HEK293T (cell line): ENCODE results near the gene KCNT1.

Experiments
- CTCF ChIA-PET: fragments of 350-600 bp; formaldehyde crosslinking; extraction: SDS; loops from one replicate; lab custom pipeline; 2021; ENCODE audit warnings: antibody characterized with exemption, inconsistent platforms; lab: Yijun Ruan, JAX
- POLR2A ChIA-PET: fragments of 350-600 bp; formaldehyde crosslinking; extraction: SDS; loops from one replicate; lab custom pipeline; 2020; ENCODE audit warnings: antibody characterized with exemption, inconsistent platforms; lab: Yijun Ruan, JAX
- DNase-seq: peaks from one replicate; pipeline ENCODE4 v3.0.0; 2012; ENCODE audit warnings: mixed read lengths; ENCODE audit errors: extremely low spot score
- ARNT ChIP-seq: fragments of 450-650 bp; IDR thresholded peaks from 2 replicates; pipeline ENCODE4 v1.6.1; 2017; ENCODE audit warnings: mild to moderate bottlenecking
- BHLHE40 ChIP-seq: fragments of 450-650 bp; IDR thresholded peaks from 2 replicates; pipeline ENCODE4 v1.6.1; 2016; ENCODE audit warnings: mild to moderate bottlenecking, moderate library complexity, borderline replicate concordance
- CTBP1 ChIP-seq: fragments of 450-650 bp; IDR thresholded peaks from 2 replicates; pipeline ENCODE4 v1.6.1; 2016; ENCODE audit warnings: borderline replicate concordance
- ELF4 ChIP-seq: fragments of 450-650 bp; IDR thresholded peaks from 2 replicates; pipeline ENCODE4 v1.6.1; 2017; ENCODE audit warnings: antibody characterized with exemption
- FOXA1 ChIP-seq: fragments of 450-650 bp; IDR thresholded peaks from 2 replicates; pipeline ENCODE4 v1.6.1; 2016; ENCODE audit warnings: mild to moderate bottlenecking
- FOXK2 ChIP-seq: fragments of 450-650 bp; IDR thresholded peaks from 2 replicates; pipeline ENCODE4 v1.6.1; 2016; ENCODE audit warnings: mild to moderate bottlenecking
- FOXM1 ChIP-seq: fragments of 450-650 bp; IDR thresholded peaks from 2 replicates; pipeline ENCODE4 v1.6.1; 2017; ENCODE audit warnings: mild to moderate bottlenecking, borderline replicate concordance
- HDGF ChIP-seq: fragments of 450-650 bp; IDR thresholded peaks from 2 replicates; pipeline ENCODE4 v1.6.1; 2017; ENCODE audit warnings: antibody characterized with exemption, borderline replicate concordance
- L3MBTL2 ChIP-seq: fragments of 450-650 bp; conservative IDR thresholded peaks from 2 replicates; pipeline ENCODE4 v1.6.1; 2016; ENCODE audit warnings: mild to moderate bottlenecking
- LEF1 ChIP-seq: fragments of 450-650 bp; IDR thresholded peaks from 2 replicates; pipeline ENCODE4 v1.6.1; 2017; ENCODE audit warnings: mild to moderate bottlenecking, borderline replicate concordance
- NFRKB ChIP-seq: fragments of 450-650 bp; IDR thresholded peaks from 2 replicates; pipeline ENCODE4 v1.6.1; 2016; ENCODE audit warnings: mild to moderate bottlenecking, moderate library complexity
- PKNOX1 ChIP-seq: fragments of 450-650 bp; IDR thresholded peaks from 2 replicates; pipeline ENCODE4 v1.6.1; 2016
- SP1 ChIP-seq: fragments of 450-650 bp; IDR thresholded peaks from 2 replicates; pipeline ENCODE4 v1.6.1; 2017
- SUZ12 ChIP-seq: fragments of 450-650 bp; IDR thresholded peaks from 2 replicates; pipeline ENCODE4 v1.6.1; 2016; ENCODE audit warnings: mild to moderate bottlenecking
- TARDBP ChIP-seq: fragments of 450-650 bp; IDR thresholded peaks from 2 replicates; pipeline ENCODE4 v1.6.1; 2016
- ZNF384 ChIP-seq: fragments of 450-650 bp; IDR thresholded peaks from 2 replicates; pipeline ENCODE4 v1.6.1; 2016

The KCNT1 gene

DNA sequence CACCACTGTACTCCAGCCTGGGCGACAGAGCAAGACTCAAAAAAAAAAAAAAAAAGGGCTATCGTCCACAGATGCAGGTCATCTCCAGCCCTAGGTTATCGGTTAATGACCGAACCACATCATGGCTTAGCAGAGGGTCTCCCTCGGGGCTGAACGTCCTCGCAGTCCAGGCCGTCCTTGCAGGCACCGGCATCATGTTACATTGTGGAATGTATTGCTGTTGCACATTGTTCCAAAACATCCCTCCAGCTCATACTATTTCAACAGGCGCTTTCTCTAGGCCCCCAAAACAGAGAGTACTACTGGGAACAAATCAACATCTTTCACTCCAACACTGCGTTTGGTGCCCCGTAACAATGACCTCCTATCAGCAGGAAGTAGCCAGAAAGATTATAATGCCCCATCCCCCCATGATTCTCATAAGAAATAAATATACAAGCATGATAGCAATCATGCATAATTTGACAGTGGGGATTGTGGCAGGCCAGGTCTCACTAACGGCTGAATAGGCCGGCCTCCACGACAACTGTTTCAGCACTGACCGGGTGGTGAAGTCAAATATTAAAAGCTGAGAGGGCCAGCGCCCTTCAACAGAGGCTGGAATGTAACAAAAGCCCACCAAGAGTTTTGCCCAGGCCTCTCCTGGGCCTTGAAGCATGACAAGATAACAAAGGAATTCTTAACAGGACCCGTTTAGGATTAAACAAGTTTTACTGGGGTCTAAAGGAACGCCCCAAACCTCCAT is 40.0 kb upstream of the KCNT1 start:
- DNase-seq = no peak
- no peak for TF ChIP-seq SUZ12
- POLR2A ChIA-PET = no interaction called here
- CTCF ChIA-PET = no interaction called here

GRCh38 chr9:135662758-135663450 is 39.1 kb upstream of the KCNT1 start, which contains the start of gene LCN9:
LCN9 (plus strand) TSS chr9:135663309; CDS start chr9:135663322, 13 bp downstream.
- TF ChIP-seq L3MBTL2 = no peak
- TF ChIP-seq SUZ12 = no peak
- TF ChIP-seq HDGF = no peak
- no peak for TF ChIP-seq ZNF384
- no peak for TF ChIP-seq FOXK2
- no peak for TF ChIP-seq FOXA1
- TF ChIP-seq PKNOX1 = no peak
- TF ChIP-seq LEF1 = no peak
- no peak for TF ChIP-seq BHLHE40
- no peak for TF ChIP-seq TARDBP
- TF ChIP-seq ARNT = no peak
- no peak for TF ChIP-seq CTBP1
- no peak for TF ChIP-seq SP1
- TF ChIP-seq FOXM1 = no peak
- TF ChIP-seq NFRKB = no peak
- TF ChIP-seq ELF4 = no peak
- ChIA-PET CTCF (no interaction called here), POLR2A (no interaction called here)
- DNase-seq = no peak

GRCh38 chr9:135663451-135663770 is 38.6 kb upstream of the KCNT1 start:
- POLR2A ChIA-PET = no interaction called here
- CTCF ChIA-PET = no interaction called here
- TF ChIP-seq ELF4 (no peak), SP1 (no peak), ARNT (no peak), FOXK2 (no peak), HDGF (no peak), CTBP1 (no peak), TARDBP (no peak), NFRKB (no peak), PKNOX1 (no peak), L3MBTL2 (no peak), ZNF384 (no peak), FOXA1 (no peak), BHLHE40 (no peak), LEF1 (no peak), SUZ12 (no peak), FOXM1 (no peak)
- DNase-seq = no peak

DNA sequence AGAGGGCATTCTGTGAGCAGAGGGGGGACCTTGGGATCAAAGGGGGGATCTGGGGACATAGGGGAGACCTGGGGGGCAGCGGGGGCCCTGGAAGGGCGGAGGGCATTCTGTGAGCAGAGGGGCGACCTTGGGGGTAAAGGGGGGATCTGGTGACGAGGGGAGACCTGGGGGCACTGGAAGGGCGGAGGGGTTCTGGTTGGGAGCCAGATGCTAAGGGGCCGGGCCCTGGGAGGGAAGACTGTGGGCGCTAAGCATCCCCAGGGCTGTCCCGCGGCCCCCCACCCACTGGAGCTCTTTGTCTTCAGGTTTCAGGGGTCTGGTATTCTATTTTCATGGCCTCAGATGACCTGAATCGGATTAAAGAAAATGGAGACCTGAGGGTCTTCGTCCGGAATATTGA is 38.1 kb upstream of the KCNT1 start:
- DNase-seq = no peak
- no peak for TF ChIP-seq SUZ12
- TF ChIP-seq LEF1 = no peak
- no peak for TF ChIP-seq L3MBTL2
- no peak for TF ChIP-seq FOXK2
- no peak for TF ChIP-seq ZNF384
- TF ChIP-seq ARNT = no peak
- TF ChIP-seq FOXA1 = no peak
- no peak for TF ChIP-seq BHLHE40
- TF ChIP-seq FOXM1 = no peak
- no peak for TF ChIP-seq SP1
- TF ChIP-seq HDGF = no peak
- ChIA-PET CTCF (no interaction called here), POLR2A (no interaction called here)

GRCh38 chr9:135664266-135664665 is 37.7 kb upstream of the KCNT1 start:
- TF ChIP-seq LEF1 (no peak), HDGF (no peak), FOXA1 (no peak), SUZ12 (no peak), TARDBP (no peak), ZNF384 (no peak), ARNT (no peak), PKNOX1 (no peak), NFRKB (no peak), SP1 (no peak), FOXM1 (no peak), FOXK2 (no peak), ELF4 (no peak), BHLHE40 (no peak), CTBP1 (no peak), L3MBTL2 (no peak)
- ChIA-PET CTCF (no interaction called here), POLR2A (no interaction called here)
- no peak for DNase-seq
